Activated CD4-positive, CD25-positive, alpha-beta regulatory T cell treated with anti-CD3 and anti-CD28 coated beads, Interleukin-2, amount 50 U/mL, for 72 hours (primary cell): ENCODE results near the gene EMILIN3.

Experiments
- DNase-seq: peaks from one replicate; pipeline ENCODE4 v3.0.0; 2021

The EMILIN3 gene, protein sequence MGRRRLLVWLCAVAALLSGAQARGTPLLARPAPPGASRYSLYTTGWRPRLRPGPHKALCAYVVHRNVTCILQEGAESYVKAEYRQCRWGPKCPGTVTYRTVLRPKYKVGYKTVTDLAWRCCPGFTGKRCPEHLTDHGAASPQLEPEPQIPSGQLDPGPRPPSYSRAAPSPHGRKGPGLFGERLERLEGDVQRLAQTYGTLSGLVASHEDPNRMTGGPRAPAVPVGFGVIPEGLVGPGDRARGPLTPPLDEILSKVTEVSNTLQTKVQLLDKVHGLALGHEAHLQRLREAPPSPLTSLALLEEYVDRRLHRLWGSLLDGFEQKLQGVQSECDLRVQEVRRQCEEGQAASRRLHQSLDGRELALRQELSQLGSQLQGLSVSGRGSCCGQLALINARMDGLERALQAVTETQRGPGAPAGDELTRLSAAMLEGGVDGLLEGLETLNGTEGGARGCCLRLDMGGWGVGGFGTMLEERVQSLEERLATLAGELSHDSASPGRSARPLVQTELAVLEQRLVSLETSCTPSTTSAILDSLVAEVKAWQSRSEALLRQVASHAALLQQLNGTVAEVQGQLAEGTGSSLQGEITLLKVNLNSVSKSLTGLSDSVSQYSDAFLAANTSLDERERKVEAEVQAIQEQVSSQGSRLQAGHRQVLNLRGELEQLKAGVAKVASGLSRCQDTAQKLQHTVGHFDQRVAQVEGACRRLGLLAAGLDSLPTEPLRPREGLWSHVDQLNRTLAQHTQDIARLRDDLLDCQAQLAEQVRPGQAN

DNA sequence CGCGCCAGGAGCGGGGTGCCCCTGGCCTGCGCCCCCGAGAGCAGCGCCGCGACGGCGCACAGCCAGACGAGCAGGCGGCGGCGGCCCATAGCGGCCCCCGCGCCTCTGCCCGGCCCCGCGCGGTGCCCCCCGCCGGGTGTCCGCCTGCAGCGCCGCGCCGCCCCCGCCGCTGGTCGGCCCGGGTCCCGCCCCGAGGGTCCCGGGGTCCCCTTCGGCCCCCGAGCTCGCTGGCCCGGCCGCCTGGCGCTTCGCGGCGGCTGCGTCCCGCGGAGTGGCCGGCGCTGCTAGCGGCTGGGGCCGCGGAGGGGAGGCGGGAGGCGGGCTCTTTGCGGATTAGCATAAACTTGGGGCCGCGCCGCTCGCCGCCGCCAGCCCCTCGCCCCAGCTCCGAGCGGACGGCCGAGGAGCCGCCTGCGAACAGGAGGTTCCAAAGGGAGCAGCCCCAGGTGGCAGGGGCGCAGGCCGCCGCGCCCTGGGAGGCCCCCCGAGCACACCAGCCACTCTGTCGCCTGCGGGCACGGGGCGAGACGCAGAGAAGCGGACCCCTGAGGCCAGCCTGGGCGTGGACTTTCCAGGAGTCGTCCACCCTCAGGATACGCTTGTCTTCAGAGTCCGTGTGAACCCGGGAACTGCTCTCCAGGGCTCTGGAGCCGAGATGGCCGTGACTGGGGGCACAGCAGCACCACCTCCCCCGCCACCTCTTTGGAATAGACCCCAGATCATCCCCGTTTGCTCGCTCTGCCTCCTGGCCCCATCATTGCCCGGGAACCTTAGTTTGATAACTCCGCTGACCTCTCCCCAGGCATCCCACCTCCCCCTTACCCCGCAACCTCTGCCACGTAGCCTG is at the start of gene EMILIN3:
Gene EMILIN3, minus strand, starts transcription at position 273 of the 847 bp plus-strand sequence. Its CDS starts 184 bp downstream, at position 89.
- no peak for DNase-seq

DNA sequence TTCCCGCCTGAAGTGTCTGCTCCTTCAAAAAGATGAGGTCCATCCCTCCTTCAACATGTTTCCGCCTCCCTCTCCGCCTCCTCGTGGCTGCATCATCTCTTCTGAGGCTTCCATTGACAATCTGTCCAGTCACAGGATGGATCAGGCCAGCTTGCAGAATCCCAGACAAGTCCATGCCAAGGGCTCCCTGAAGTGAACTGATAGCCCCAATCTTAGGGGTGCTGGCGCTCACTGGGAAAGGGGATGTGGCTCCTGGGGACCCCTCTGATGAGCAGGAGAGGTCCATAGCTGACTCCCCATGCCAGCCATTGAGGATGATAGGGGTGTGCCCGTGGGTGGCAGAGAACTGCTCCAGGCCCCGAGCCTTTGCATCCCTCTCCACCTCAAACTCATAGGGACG is 48.6 kb upstream of the EMILIN3 start:
- no peak for DNase-seq

DNA sequence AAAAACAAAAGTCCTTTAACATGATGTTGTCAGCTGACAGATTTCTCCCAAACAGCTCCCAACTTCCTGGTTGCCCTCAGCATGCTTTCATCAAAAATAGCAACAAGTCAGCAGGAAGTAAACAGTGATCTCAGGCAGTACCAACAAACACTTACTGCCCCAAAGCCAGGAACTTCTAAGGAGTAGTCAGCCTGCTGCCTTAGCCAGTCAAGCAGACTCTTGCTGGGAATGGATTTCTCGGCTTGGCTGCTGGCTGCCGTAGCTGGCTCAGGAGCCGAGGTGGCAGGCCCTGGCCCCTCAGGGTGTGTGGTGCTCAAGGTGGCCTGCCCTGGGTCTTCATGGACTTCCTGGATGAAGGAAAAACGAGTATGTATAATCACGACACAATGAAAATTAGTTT is 46.6 kb upstream of the EMILIN3 start:
- no peak for DNase-seq

DNA sequence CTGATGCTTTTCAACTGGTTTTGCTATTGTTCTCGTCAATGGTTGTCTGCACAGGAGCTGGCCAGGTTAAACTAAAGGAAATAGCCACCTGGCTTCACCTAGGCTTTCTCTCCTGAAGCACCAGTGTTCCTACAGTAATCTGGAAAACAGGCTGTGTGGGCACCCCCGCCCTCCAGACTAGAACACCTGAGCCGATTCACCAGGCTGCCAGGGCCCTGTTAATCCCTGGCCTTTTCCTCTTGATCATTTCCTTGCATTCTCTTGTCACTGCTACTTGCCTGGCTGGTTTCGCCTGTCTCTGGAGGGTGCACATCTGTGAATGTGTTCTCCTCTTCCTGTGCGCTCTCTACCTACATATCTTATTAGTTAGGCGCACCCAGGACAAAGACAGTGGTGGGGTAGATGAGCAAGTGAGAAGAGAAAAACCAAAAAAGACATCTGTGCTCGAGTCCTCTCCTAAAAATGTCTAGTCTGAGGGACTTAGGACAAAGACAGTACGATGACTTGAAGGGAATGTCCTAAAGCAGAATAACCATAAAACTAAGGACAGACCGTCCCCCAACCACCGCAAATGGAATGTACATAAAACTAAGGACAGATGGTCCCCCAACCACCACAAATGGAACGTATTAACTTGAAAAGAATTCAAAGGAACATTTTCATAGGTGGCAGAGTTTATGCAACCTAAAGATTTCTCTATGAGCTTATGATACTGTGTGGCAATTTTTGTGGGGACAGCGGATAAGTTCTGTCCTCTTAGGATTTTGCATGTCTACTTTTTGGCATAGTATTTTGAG is 45.9 kb upstream of the EMILIN3 start:
- no peak for DNase-seq

DNA sequence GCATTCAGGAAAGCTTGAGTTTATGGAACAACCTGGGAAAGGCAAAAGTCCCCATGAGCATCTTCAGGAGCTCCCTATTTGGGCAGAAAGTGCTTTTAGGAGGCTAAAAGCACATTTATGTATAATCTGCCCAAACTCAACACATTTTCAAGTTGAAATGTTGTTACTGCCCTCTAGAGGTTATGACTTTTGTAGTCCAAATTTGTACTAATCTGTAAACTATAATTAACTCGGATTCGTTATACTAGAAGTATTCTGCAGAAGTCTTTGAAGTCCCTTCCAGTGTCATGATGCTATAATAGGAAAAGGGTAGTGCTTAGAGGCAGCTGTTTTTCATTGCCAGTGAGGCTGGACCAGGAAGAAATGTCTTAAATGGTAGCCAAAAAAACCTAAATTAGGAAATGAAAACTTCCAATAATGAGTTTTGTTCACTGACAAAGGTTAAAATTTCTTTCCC is 44.8 kb upstream of the EMILIN3 start:
- no peak for DNase-seq

DNA sequence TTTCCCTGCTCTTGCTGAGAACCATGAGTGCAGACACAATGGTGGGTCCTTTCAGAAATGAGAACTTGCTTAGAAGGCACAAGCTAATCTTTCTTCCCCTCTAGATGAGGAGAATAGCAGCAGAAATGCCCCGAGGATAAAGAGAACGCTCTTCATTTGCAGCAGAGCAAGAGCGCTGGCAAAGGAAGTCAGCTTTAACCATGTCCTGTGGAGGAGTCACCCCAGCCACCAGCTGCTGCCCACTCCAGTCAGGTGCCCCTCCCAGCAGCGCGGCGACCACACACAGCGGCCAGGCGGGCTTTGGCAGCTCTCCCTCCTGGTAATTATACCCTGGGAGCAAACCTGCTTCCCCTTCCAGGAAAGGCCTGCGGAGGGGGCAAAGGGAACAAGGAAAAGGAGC is 42.4 kb upstream of the EMILIN3 start:
- no peak for DNase-seq

DNA sequence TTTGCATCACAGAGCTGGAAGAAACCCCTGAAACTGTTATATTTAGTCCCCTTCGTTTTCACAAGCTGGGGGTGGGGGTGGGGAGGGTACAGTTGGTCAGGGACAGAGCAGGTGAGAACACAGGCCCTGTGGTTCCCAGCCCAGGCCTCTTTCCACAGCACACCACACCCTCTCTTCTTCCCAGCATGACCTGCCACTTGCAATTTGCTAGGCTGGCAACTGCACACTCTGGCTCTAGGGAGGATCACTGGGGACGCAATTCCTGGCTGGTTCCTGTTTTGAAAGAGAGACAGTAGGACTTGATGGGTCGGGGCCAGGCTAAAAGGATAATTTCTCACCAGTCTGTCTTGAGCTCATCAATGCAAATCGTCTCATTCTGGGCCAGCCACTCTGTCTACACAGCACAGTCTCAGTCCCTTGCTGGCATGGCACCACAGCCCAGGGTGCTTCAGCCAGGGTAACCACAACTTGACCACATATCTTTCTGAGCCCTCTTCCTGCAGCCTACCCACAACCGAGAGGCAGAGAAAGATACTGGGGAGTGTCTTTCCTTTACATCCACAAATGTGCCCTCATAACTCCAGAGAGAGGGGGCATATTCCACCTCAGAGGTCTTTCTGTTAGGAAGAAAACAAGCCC is 41.7 kb upstream of the EMILIN3 start:
- no peak for DNase-seq

DNA sequence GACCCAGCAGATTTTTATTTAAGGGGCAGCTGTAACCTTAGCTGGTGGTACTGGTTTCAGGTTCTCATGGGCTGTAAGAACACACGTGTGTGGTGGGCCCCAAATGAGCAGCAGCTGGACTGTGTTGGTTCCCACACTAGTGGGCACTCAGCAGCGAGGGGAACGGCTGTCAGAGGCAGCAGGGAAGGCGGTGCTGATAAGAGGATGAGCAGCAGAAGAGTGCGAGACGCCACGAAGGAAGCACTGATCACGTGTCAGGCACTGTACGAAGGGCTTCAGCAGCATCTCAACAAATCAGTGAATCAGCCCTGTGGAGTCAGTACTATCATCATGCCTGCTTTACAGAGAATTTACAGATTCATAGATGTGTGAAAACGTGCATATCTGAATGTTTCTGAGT is 41.0 kb upstream of the EMILIN3 start:
- DNase-seq = no peak

DNA sequence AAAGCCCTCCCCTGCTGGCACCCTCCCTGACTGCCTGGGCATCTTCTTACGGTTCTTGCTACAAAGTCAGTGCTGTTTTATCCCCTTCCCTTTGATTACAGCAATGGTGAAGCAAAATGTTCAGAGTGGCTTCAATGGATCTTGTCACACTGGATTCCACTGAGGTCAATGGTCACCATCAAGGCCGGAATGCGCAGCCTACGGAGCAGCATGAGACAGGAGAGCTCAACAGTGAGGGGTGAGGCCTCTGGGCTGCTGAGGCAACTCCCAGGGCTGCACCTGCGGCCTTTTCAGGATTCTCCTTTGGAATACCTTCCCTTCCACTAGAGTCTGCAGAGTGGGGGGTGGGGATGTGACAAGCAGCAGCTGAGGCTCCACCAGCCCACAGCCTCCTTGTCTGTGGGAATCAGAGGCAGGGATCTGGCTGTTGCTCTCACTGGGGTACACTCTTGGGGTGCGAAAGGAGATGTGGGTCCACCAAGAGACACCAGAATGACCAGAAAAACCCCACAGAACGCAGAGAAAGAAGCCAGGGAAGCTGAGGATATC is 40.4 kb upstream of the EMILIN3 start:
- no peak for DNase-seq

DNA sequence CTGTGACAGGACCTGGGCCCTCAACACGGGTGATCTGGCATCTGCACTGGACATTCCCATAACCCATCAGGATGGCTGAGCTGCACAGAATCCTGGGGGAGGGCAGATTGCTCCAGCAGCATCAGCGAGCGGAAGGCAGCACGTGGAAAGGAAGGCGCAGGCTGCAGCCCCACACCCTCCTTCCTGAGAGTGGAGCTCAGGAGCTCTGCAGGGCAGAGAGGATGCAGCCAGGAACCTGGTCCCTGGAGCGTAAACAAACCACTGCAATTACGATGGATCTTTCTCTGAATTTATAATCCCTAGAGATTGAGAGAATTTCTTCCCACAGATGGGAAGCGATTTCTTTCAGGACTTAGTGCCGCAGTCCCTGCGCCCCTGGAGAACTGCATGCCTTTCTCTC is 39.7 kb upstream of the EMILIN3 start:
- no peak for DNase-seq

DNA sequence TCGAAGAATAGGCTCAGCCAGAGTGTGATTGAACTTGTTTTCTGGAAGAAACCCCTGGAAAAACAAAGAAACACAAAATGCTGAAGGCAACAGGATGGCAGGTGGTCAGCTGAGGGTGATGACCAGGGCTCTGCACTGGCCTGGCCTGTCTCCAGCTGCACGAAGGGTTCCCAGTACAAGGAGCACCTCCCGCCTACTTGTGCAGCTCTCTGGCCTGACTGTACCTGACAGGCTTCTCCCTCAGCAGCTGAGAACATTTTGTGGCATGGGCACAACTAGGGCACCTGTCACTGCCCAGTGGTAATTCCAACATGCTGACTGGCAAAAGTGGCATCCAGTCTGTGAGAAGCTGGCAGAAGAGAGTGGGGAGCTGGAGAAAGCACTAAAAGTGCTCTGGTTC is 38.8 kb upstream of the EMILIN3 start:
- DNase-seq = no peak

DNA sequence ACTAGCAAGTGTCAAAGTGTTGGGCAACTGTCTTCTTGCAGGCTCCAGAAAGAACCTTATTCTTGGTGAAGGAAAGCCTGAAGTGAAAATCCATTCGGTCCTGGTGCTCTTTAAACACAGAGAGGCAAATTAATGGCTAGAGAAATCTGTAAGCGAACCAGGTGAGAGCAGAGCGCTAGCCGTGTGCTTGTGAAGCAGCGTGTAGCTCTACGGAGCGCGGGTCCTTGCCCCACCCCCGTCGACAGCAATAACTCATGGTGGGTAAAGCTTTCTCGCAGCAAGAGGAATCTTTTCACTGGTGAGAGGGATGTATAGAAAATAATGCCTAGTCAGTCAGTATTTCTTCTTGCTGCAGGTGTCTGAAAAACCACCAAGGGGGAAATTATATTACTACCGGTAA is 37.0 kb upstream of the EMILIN3 start:
- DNase-seq = no peak

DNA sequence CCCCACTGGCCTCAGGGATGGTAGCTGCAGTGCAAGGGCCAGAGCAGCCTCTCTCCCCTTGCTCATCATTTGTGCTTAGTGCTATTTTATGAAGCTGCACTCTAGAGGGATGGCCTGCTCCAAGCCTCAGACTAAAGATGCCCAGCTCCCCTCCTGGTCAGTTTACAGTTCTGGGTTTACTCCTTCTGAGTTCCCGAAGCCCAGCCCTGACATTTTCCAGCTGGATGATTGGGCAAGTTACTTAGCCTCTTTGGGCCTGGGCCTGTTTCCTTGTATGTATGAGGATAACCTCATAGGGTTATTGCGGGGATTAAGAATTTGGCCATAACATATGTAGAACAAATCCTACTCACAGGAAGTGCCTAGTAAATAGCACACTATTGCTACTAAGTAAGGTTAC is 31.8 kb upstream of the EMILIN3 start:
- no peak for DNase-seq

DNA sequence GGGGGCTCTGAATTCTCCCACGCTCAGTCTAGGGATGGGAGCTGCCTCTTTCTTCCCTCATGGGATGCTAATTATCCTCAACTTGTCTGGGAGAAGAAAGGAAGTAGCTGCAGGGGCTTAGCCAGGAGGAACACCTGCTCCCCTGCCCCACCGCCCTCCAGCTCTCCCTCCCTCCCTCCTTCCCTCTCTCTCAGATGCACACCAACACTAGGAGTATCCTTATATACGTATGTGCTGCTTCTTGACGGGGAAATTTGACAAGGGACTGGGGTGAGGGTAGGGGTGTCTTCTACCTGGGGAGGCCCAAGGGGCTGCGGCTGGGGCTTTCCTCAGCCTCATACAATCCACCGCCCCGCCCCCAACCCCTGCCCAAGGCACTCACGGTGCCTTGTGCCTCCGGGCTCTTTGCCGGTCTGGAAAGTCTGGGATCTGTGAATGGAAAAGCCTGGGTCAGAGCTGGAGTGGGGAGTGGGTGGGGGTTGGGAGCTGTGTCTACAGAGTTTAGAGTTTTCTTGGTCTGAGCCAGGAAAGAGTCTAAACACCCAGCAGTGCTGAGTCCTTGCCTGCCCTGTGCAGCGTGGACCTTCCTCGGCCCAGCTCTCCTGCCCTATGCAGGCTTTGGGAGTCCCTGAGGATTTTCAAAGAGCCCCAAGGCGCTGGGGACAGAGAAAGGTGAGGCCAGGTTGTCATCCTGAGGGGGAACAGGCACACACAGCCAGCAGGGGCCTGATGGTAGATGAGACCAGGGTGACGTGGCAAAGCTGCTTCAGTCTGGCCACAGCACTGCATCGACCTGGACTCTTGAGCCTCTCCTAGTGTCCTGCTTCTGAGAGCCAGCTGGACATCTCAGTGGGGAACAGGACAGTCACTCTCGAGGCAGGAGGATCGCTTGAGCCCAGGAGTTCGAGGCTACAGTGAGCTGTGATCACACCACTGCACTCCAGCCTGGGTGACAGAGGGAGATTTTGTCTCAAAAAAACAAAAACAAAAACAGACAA is 29.3 kb upstream of the EMILIN3 start:
- DNase-seq = no peak

DNA sequence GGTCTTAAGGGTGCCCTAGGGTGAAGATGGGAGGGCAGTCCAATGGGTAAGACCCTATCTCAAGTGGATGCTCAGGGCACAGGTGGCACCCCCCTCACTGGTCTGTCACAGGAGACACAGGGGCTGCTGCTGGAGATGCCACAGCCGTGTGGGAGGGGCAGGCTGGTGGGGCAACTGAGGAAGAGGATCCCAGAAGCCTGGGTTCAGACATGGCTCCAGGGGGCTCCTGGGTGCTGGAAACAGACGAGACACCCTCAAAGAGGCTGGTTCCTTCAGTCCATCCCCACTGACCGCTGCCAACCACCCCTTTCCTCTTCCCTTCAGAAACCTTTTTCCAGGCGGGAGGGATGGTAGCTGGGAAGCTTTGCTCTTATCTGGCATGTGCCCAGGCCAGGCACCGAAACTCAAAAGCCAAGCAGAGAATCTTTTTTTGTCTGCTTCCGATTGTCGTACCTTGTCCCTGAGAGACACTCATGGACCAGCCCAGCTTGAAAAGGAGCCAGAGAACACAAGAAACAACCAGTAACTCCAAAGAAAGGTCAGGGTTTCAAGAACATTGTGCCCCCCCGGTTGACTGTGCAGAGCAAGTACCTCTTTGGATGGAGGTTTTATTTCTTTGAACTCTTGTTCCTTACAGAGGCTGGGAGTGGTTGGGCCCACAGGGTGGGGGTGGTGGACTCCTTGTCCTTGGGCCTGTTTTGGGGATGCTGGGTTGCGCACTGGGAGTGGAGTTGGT is 28.5 kb upstream of the EMILIN3 start:
- DNase-seq = no peak

DNA sequence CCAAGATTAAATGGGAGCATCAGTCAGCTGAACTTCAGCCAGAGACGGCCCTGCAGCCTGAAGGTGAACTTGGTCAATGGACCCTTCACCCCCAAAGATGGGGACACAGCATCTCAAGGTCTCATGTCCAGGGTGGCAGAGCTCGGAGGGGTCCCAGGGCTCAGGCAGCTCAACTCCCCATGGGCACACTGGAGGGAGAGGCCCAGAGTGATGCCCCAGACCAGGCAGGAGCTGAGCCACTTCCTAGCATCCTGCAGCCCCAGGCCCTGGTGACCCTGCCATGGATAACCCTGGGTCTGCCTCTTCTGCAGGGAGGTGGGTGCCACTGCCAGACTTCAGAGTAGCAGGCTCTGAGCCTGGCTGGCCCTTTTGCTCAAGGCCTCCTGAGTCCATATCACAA is 27.5 kb upstream of the EMILIN3 start:
- no peak for DNase-seq

DNA sequence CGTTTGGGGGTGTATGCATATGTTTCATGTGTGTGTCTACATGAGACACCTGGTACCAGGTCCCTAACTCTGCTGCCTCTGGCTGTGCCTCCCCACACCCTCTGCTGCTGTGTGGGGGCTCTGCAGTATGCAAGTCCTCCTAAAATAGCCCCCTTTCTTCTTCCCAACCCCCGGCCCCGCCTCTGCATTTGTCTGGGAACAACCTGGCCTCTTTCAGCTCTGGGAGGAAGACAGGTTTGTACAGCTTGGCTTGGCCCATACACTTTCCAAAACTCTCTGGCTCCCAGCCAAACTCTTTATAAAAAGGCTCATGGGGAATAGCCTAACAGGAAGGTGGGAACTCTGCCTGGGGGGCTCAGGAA is 27.1 kb upstream of the EMILIN3 start:
- no peak for DNase-seq

DNA sequence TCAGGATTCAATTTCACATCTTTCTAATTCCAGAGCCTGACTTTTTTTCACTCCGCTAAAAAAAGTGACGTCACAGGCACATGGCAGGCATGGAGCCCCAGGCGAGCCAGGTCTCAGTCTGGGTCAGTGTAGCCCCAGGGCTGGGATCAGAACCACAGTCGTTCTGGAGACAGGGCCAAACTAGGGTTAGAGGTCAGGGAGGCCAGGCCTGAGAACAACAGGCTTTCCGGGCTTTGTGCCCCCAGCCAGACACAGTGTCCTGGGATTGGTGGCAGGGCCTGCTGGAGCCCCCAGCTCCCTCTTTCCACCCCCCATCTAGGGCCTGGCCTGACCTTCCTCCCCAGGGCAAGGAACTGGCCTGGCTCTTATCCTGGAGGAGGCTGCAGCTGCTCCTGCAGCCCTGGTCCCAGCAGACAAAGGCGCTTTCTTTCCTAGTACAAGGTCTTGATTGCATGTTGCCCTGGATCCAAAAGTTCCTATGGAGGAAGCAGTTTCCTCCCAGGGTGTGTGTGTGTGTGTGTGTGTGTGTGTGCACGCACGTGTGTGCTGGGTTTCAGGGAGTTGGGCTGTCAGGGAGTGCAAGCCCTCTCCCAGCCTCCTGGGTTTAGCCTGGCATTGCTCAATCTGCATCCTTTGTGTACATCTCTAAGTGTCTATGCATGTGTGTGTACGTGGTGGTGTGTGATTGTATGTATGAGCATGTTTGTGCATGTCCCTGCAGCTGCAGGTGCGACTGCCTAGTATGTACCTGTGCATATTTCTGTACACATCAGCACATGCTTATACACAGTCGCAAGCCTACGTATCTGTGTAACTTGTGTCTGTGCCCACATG is 26.5 kb upstream of the EMILIN3 start:
- no peak for DNase-seq

DNA sequence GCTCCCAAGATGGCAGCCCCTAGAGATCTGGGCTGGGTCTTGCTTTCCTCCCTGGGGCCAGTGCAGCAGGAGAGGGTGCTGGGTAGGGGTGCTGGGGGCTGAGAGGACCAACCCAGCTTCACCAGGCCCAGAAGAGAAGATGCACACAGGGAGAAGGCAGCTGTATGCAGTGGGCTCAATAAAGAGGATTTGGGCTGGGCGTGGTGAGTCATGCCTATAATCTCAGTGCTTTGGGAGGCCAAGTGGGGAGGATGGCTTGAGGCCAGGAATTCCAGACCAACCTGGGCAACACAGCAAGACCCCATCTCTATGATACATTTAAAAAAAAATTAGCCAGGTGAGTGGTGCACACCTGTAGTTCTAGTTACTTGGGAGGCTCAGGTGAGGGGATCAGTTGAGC is 25.7 kb upstream of the EMILIN3 start:
- no peak for DNase-seq
